ENCODE data around the gene HDAC11.
"Not testable (repeated sequence)": the region's sequence is repeated elsewhere in the genome, so short reads cannot be mapped to it uniquely, and the experiment has no call there.

The HDAC11 gene

DNA sequence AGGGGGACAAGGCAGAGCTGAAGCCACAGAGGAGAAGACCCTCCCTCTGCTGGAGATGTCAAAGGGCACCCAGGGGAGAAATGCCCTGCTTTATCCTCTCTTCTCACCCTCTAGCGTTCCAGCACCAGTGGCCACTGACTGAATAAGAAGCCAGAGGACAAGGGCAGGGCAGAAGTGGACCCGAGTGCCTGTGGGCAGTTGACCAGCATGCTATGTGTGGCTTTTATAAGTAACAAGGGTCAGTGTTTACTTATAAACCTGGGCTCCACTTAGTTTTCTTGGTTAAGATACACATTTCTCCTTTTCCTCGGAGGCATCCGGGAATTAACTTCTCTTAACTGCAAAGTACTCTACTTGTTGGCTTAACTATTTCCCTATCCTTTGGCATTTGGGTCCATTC lies 13.3 kb upstream of the HDAC11 start:
- no peak for DNase-seq (ENCODE audit: low read depth in 1 of 2, low spot score in 1 of 2)

GRCh38 chr3:13470894-13471574 lies 9.1 kb upstream of the HDAC11 start:
- no peak for DNase-seq (ENCODE audit: low read depth in 1 of 2, low spot score in 1 of 2)

GRCh38 chr3:13472286-13472685 lies 7.8 kb upstream of the HDAC11 start:
- no peak for DNase-seq (ENCODE audit: low read depth in 1 of 2, low spot score in 1 of 2)

GRCh38 chr3:13473020-13473419 lies 7.1 kb upstream of the HDAC11 start:
- DNase-seq (ENCODE audit: low read depth in 1 of 2, low spot score in 1 of 2), result no peak

DNA sequence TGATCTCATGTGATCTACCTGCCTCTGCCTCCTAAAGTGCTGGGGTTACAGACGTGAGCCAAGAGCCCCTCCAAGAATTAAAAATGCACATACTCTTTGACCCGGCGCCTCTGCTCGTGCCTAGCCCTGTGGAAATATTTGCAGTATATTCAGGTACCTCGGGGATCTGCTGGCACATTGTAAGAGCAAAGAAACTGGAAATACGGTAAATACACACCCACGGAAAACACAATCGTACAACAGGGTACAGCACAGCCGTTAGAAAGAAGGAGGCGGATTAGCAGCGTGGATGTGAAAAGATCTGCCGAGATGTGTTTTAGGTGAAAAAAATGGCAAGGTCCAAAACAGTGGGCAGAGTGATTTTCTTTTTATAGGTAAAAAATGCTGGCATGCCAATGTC lies 6.1 kb upstream of the HDAC11 start:
- DNase-seq (ENCODE audit: low read depth in 1 of 2, low spot score in 1 of 2), result no peak

DNA sequence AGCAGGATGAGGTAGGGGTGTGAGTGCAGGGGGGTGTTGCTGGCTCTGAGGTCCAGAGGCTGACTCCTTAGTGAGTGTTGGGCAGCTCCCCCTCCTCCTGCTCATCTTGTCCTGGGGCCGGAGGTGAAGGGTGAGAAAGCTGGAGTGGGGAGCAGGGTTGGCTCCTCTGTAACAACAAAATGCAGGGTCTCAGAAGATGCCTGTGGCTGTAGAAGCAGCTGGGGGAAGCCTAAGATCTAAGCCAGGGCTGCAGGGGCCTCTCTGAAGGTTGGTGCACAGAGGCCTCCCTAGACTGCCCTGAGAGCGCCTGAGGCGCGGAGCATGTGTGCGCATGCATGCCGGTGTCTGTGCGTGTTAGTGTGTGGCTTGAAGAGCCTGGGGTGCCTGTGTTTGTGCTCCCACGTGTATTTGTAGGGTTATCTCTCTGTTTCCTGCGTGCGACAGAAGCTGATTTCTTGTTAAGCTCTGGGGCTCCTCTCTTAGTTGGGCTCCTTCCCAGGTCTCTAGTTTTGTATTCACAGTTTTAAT lies 5.3 kb upstream of the HDAC11 start:
- DNase-seq (ENCODE audit: low read depth in 1 of 2, low spot score in 1 of 2), result no peak

DNA sequence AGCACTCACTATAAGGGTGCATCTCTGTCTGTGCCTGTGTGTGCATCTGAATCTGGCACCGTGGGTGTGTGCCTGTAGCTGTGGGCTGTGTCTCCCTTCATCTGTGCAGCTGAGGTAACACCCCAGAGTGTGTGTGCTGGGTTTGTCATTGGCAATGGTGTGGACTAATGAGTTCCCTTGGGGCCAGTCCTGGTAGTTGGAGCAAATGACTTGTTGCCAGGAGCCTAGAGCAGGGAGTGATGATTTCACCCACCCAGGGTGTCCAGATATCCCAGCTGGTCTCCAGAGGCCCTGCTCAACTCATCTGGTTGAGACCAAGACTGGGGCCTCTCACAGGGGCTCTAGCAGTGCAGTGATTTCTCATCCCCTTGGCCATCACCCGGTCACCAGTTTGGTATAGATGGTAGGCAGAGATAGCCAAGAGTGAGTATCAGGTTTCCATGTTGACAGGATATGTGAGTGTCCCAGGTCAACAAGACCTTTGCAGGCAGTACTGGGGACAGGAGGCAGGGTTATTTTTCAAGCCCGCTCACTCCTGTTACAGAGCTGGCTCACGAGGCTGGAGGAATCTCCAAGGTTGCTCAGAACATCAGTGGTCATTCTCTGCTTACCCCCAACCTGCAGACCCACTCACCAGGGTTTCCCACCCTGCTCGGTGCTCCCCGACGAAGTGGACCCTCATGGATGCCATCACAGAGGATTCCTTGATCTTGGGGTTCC lies 4.1 kb upstream of the HDAC11 start:
- DNase-seq (ENCODE audit: low read depth in 1 of 2, low spot score in 1 of 2), result no peak

- no peak for DNase-seq (ENCODE audit: low read depth in 1 of 2, low spot score in 1 of 2)
These were observed 2.2 kb upstream of the HDAC11 start for GRCh38 chr3:13477943-13478342.

DNA sequence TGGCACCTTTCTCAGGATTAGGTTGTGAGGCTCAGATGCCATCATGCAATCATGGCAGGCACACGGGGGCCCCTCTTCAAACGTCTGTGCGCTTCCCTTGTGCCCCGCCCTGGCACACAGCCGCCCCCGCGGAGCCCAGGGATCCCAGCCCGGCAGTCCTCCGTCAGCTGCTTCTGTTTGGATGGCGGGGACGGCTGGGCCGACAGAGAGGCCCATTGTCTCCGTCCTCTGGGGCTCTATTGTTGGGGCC lies 849 bp upstream of the HDAC11 start:
- peak in 1 of 2 donors; percentile 22 for DNase-seq (ENCODE audit: low read depth in 1 of 2, low spot score in 1 of 2)

DNA sequence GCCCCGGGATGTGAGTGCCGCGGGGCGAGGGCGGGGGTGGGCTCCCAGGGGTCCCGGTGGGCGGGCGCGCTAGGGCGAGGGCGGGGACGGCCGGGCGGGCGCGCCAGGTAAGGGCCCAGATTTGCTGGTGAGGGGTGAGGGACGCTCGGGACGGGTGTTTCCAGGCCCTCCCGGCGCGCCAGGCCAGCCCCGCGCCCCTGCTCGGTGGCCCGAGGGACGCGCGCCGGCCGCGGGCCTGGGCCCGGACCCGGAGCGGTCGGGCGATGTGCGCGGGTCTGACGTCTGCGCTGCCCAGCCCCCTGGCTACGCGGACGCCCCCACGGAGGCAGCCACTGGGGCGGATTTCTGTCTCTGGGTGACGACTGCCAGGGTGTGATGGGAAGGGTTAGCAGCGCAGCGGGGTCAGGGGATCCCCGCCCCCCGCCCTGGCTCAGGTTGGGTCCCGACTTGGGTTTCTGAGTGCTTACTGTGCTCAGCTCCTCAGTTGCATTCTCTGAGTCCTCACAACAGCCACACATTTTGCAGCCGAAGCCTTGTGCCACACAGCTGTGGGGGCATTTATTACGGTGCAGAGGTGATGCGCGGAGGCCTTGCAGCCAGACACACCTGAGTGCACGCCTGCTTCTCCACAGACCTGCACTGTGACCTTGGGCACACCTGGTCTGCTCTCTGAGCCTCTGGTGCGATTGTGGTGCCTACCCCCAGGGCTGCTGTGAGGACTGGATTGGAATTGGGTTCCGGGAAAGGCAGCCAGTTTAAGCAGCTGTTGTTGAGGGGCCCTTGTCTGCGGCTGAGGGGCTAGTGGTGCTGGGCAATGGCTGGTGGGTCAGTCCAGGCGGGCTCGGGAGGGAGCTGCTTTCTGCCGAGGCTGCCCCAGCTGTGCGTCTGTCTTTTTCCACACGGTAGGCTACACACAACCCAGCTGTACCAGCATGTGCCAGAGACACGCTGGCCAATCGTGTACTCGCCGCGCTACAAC lies 523 bp downstream of the HDAC11 start:
- DNase-seq (ENCODE audit: low read depth in 1 of 2, low spot score in 1 of 2), result no peak

DNA sequence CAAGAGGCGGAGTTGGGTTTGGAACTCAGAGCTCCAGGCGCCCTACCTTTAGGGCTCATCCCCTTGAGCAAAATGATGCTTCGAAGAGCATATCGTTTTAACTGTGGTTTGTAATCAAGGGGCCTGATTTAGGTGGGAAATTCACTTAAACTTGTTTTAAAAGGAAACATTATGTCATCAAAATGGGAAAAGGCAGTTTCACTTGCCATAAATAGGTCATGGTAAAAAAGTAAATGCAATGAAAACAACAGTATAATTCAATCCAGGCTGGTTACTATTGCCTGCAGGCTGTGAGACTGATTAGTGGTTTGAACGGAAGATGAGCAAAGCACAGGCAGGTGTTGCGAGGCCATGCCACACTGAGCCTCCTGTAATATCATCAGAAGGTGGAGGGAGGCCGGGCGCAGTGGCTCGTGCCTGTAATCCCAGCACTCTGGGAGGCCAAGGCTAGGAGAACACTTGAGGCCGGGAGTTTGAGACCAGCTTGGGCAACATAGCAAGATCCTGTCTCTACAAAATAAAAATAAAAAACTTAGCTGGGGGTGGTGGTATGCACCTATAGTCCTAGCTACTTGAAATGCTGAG lies 2.1 kb downstream of the HDAC11 start:
- no peak for DNase-seq (ENCODE audit: low read depth in 1 of 2, low spot score in 1 of 2)

DNA sequence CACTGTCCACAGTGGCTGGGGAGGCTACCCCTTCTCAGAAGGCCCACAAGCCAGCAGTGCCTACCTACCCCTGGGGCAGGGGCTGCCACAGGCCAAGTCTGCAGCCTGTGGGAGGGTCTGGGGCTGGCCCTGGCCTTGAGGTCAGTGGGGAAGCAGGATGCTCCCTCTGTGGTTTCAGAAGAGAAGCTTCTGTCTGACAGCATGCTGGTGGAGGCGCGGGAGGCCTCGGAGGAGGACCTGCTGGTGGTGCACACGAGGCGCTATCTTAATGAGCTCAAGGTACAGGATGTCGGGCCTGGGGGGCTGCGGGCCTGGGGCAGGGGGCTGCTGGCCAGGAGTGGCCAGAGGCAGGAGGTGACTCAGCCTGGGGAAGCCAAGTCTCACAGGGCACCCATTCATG lies 3.2 kb downstream of the HDAC11 start:
- DNase-seq (ENCODE audit: low read depth in 1 of 2, low spot score in 1 of 2), result no peak

DNA sequence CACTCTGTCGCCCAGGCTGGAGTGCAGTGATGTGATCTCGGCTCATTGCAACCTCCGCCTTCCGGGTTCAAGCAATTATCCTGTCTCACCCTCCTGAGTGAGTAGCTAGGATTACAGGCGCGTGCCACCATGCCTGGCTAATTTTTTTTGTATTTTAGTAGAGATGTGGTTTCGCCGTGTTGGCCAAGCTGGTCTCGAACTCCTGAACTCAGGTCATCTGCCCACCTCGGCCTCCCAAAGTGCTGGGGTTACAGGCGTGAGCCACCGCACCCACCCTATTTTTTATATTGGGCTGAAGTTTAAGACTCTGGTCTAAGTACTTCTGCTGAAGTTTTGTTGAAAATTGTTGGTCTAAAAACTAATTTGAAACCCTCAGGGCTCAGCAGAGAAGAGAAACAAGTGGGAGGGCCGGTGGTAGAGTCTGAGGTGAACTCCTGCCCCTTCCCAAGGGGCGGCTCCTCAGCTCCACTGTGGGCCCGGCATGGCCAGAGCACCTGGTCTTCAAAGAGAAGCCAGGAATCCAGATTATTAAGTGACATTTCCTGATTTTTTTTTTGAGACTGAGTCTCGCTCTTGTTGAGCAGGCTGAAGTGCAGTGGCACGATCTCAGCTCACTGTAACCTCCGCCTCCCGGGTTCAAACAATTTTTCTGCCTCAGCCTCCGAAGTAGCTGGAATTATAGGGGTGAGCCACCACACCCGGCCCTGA lies 4.0 kb downstream of the HDAC11 start:
- no peak for DNase-seq (ENCODE audit: low read depth in 1 of 2, low spot score in 1 of 2)

DNA sequence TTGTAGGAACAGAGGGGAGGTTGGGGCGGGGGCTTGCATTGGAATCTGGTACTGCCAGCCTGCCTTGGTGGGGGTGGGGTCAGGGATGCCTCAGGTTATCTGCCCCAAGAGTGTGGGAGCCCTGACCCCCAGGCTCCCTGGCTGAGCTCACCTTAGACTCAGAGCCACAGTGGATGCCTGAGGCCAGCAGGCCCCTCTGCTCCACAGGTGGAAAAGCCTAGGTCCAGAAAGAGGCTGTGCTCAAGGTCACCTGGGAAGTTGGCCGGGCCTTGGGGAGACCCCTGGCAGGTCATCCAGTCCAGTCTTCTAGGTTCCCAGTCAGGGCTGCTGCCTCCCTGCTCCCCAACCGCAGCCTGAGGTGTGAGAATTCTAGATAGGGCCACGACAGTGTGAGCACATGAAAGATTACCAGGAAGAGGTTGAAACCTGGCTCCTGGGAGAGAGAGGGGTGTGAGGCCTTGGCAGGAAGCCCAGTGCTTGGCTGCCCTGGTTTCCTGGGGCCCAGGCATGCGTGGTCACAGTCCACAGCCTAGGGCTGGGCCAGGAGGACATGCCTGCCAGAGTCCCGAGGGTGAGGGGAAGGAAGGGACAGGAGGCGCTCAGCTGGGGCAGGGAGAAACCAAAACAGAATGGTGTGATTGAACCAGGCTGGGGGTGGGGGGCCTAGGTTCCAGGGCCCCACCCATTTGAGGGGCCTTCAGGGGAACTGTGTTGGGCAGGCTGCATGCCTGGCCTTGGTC lies 4.9 kb downstream of the HDAC11 start:
- no peak for DNase-seq (ENCODE audit: low read depth in 1 of 2, low spot score in 1 of 2)

GRCh38 chr3:13485630-13486562 lies 5.8 kb downstream of the HDAC11 start:
- DNase-seq (ENCODE audit: low read depth in 1 of 2, low spot score in 1 of 2), result not testable (repeated sequence)

DNA sequence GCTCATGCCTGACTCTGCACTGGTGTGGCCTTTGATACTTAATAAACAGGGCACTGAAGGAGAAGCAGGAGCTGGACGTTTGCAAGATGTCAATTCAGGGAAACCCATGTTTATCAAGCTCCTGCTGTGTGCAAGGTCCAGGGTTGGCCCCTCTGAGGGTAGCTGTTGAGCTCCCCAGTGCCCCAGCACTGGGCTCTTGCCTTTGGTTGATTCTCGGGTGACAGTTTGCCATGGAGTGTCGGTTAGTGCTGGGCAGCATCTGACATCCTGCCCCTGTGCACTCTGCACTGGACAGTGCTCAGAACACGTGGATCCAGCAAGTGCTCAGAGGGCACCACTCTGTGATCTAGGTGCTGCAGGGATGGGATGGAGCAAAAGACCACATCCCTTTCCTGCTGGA lies 7.3 kb downstream of the HDAC11 start:
- no peak for DNase-seq (ENCODE audit: low read depth in 1 of 2, low spot score in 1 of 2)

- DNase-seq (ENCODE audit: low read depth in 1 of 2, low spot score in 1 of 2), result no peak
These were observed 11.3 kb downstream of the HDAC11 start for GRCh38 chr3:13491206-13491974.

GRCh38 chr3:13492048-13492447 lies 11.9 kb downstream of the HDAC11 start:
- no peak for DNase-seq (ENCODE audit: low read depth in 1 of 2, low spot score in 1 of 2)

Data from activated T-helper 1 cell treated with anti-CD3 and anti-CD28 coated beads, Interleukin-2, amount 50 U/mL, for 16 hours (primary cell).